ENCODE data around the gene SLC26A9.

- TF ChIP-seq CTCF (IDR thresholded peaks at IDR 0.05; ENCODE audit: low read depth, low read length, poor library complexity, severe bottlenecking) (no peak), EZH2phosphoT487 (IDR thresholded peaks at IDR 0.05; ENCODE audit: borderline replicate concordance, low read length) (no peak)
These were observed 23.1 kb downstream of the SLC26A9 start for GRCh38 chr1:205920159-205920558.
